ENCODE data around the gene SNRNP200.

DNA sequence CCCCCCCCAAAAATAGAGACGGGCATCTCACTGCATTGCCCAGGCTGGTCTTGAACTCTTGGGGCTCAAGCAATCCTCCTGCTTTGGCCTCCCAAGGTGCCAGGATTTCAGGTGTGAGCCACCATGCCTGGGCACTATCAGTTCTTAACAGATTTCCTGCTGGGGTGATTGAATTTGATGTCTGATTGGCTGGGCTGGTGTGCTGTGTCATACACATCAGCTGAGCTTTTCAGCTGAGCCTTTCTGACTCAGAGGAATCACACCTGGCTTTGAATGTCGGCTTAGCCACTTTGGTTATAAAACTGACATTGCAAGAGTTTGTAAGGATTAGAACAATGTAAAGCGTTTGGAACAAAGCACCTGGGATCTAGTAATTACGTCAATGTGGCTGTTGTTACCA, 49.1 kb upstream of the SNRNP200 start:
- no peak for TF ChIP-seq SIN3A (IDR thresholded peaks at IDR 0.05; ENCODE audit: borderline replicate concordance, insufficient read depth, low read depth, low read length)
- no peak for TF ChIP-seq CTCF (IDR thresholded peaks at IDR 0.05)
- no peak for TF ChIP-seq REST (IDR thresholded peaks at IDR 0.05; ENCODE audit: insufficient read depth in 1 of 2, low read depth in 2 of 2, low read length in 1 of 2)

Measured in Panc1 (cell line).